Esophagus squamous epithelium (tissue), 5 donors: ENCODE measurements around the gene IBA57. TPM values are rescaled to one million over a fixed set of nuclear protein-coding genes. Genes with fewer than 3 reads are reported as not detected.

Experiments
- DNase-seq: peaks from one replicate; lab custom pipeline; 2025; lab: John Stamatoyannopoulos, UW
- H3K27ac ChIP-seq, 4 donors: fragments of 200-600 bp; sonication (generic); one replicate each; pipeline ENCODE4 v1.5.1; 2016 to 2019; ENCODE audit warnings: mild to moderate bottlenecking in 1 of 4
- H3K27me3 ChIP-seq, 4 donors: fragments of 200-600 bp; sonication (generic); 1 replicate in 3 of 4; 2 replicates in 1 of 4; pipeline versions ENCODE4 v1.5.1 to v1.6.0; 2017 to 2021; ENCODE audit warnings: antibody characterized with exemption in 1 of 4
- H3K36me3 ChIP-seq, 3 donors: fragments of 200-600 bp; sonication (generic); one replicate each; pipeline ENCODE4 v1.5.1; 2016 to 2019
- H3K4me1 ChIP-seq, 3 donors: fragments of 200-600 bp; sonication (generic); one replicate each; pipeline ENCODE4 v1.5.1; 2017 to 2019
- H3K4me3 ChIP-seq, 4 donors: fragments of 200-600 bp; sonication (generic); 1 replicate in 3 of 4; 2 replicates in 1 of 4; pipeline ENCODE4 v1.5.1; 2016 to 2019; ENCODE audit warnings: mild to moderate bottlenecking in 2 of 4, moderate library complexity in 1 of 4
- H3K9me3 ChIP-seq, 3 donors: fragments of 200-600 bp; sonication (generic); one replicate each; pipeline ENCODE4 v1.5.1; 2016 to 2019
- CTCF ChIP-seq, 6 experiments: fragments of 450-650 bp in 4 of 6; fragments of 200-600 bp in 2 of 6; sonication (generic) in 2 of 6; IDR thresholded peaks; one replicate each; pipeline ENCODE4 v1.5.1; 2016 to 2019; ENCODE audit warnings: antibody characterized with exemption in 6 of 6, mild to moderate bottlenecking in 4 of 6, moderate library complexity in 4 of 6
- POLR2A ChIP-seq, 4 donors: fragments of 450-650 bp; IDR thresholded peaks; one replicate each; pipeline ENCODE4 v1.6.1; 2017; ENCODE audit warnings: antibody characterized with exemption in 4 of 4, mild to moderate bottlenecking in 4 of 4, moderate library complexity in 3 of 4
- WGBS, 2 donors: methylation state at CpG; one replicate each; pipeline ENCODE4 v1.1.5; 2018; 5-methylcytosine and 5-hydroxymethylcytosine counted together
- intact Hi-C: fragments of 100-400 bp; cut with DNase I; formaldehyde crosslinking; loops from one replicate; pipeline ENCODE4 v1.15.0; 2022
- total RNA-seq, 4 donors: library from RNA; depleted of rRNA; stranded (reverse); fragments of >200 nt; gene quantifications; one replicate each; pipeline ENCODE4 v1.1.0, GENCODE V29; 2016
- donor health status: DM: yes; HTN: yes; CAD: no.

IBA57 gene
- total RNA-seq, 4 donors from 2014 or later = 4.8 to 9.1 (median 5.7) TPM

- H3K4me1 ChIP-seq = peaks cover 32 to 82% (median 48%) of the 10 kb centered on the region in 3 donors
- 35% methylated on average over 8 of the region's 12 CpGs; no CpG with 5 or more reads in 1 of the 2 donors for WGBS, 2 donors
- no peak for DNase-seq
These were observed 14.3 kb upstream of the IBA57 start for GRCh38 chr1:228151180-228151925.

GRCh38 chr1:228152097-228152917, 13.3 kb upstream of the IBA57 start:
- no peak for DNase-seq
- Histone ChIP-seq H3K4me3 (no peak overlapping the region), H3K27me3 (no peaks in the 10 kb centered on the region), H3K4me1 (peaks cover 32 to 80% (median 48%) of the 10 kb centered on the region in 3 donors), H3K9me3 (no peaks in the 10 kb centered on the region), H3K27ac (peak overlapping the region in 2 of 4 donors; percentile 21 to 87), H3K36me3 (peaks cover 0 to 19% (median 12%) of the 10 kb centered on the region in 3 donors)
- TF ChIP-seq POLR2A (IDR thresholded peaks at IDR 0.05) (no peak), CTCF (IDR thresholded peaks at IDR 0.05) (no peak)
- 81 to 92% methylated on average over 4 to 5 of the region's 19 CpGs for WGBS, 2 donors
- intact Hi-C loops = no loop called here

More at GRCh38 chr1:228151180-228151925, 14.3 kb upstream of the IBA57 start:
- Histone ChIP-seq H3K9me3 (no peaks in the 10 kb centered on the region), H3K27me3 (no peaks in the 10 kb centered on the region), H3K36me3 (peaks cover 5 to 29% (median 13%) of the 10 kb centered on the region in 3 donors), H3K4me3 (peak overlapping the region in 3 of 4 donors; percentile 14 to 57 (median 37)), H3K27ac (peak overlapping the region; percentile 70 to 94 (median 84))
- TF ChIP-seq POLR2A (IDR thresholded peaks at IDR 0.05) (no peak), CTCF (IDR thresholded peaks at IDR 0.05) (no peak)
- intact Hi-C loops = no loop called here

- H3K4me1 ChIP-seq = peaks cover 32 to 79% (median 43%) of the 10 kb centered on the region in 3 donors
- WGBS, 2 donors = 80% methylated on average over 2 of the region's 3 CpGs; no CpG with 5 or more reads in 1 of the 2 donors
- peak overlapping the region in 1 of 4 donors; percentile 6 for H3K27ac ChIP-seq
- intact Hi-C loops = no loop called here
- no peak for DNase-seq
- no peak overlapping the region for H3K4me3 ChIP-seq
- TF ChIP-seq CTCF (IDR thresholded peaks at IDR 0.05) (no peak), POLR2A (IDR thresholded peaks at IDR 0.05) (no peak)
- H3K36me3 ChIP-seq = peaks cover 0 to 13% (median 6%) of the 10 kb centered on the region in 3 donors
- H3K9me3 ChIP-seq = no peaks in the 10 kb centered on the region
- H3K27me3 ChIP-seq = no peaks in the 10 kb centered on the region
These were observed 12.7 kb upstream of the IBA57 start for GRCh38 chr1:228152918-228153258.

GRCh38 chr1:228154021-228154669, 11.5 kb upstream of the IBA57 start:
- TF ChIP-seq POLR2A (IDR thresholded peaks at IDR 0.05) (no peak), CTCF (IDR thresholded peaks at IDR 0.05) (no peak)
- H3K27me3 ChIP-seq = peaks cover 0 to 2% (median 0%) of the 10 kb centered on the region in 4 donors
- H3K4me3 ChIP-seq = no peak overlapping the region
- intact Hi-C loops = no loop called here
- DNase-seq = no peak
- WGBS, 2 donors = 89 to 97% methylated on average over 8 to 11 of the region's 11 CpGs
- no peak overlapping the region for H3K27ac ChIP-seq
- H3K4me1 ChIP-seq = peaks cover 20 to 76% (median 30%) of the 10 kb centered on the region in 3 donors
- peaks cover 0 to under 1% (median 0%) of the 10 kb centered on the region in 3 donors for H3K36me3 ChIP-seq
- H3K9me3 ChIP-seq = no peaks in the 10 kb centered on the region
